Breast epithelium (tissue), 3 donors: ENCODE data around the gene KLK15.

Experiments used
- CTCF ChIP-seq, 3 donors: fragments of 450-650 bp; IDR thresholded peaks; one replicate each; pipeline ENCODE4 v1.5.1; 2016 to 2017; ENCODE audit warnings: antibody characterized with exemption in 3 of 3, mild to moderate bottlenecking in 3 of 3, moderate library complexity in 3 of 3
- POLR2A ChIP-seq: fragments of 450-650 bp; IDR thresholded peaks from one replicate; pipeline ENCODE4 v1.6.1; 2016; ENCODE audit warnings: antibody characterized with exemption, mild to moderate bottlenecking, moderate library complexity

- TF ChIP-seq POLR2A = no peak
- TF ChIP-seq CTCF (IDR thresholded peaks at IDR 0.05) = no peak
These were observed 40.8 kb downstream of the KLK15 start for GRCh38 chr19:50792272-50793250.
